Measurements from ENCODE around the gene CRELD2.
A peak's percentile ranks its signal among the peaks of the same experiment; 100 is the strongest.

CRELD2 gene

GRCh38 chr22:49934891-49935557 is 16.6 kb downstream of the CRELD2 start:
- no peak for TF ChIP-seq CTCF (IDR thresholded peaks at IDR 0.05; ENCODE audit: insufficient read depth, low read depth, low read length, missing control alignments)
- H3K4me3 ChIP-seq (ENCODE audit: low read depth, low read length) = peak overlapping the region; percentile 79
- DNase-seq (ENCODE audit: low read depth) = peak; percentile 86

GRCh38 chr22:49935561-49935960 is 17.1 kb downstream of the CRELD2 start:
- no peak for TF ChIP-seq CTCF (IDR thresholded peaks at IDR 0.05; ENCODE audit: insufficient read depth, low read depth, low read length, missing control alignments)
- DNase-seq (ENCODE audit: low read depth) = no peak
- peak overlapping the region; percentile 38; the same call in 1 of the 2 replicates for H3K4me3 ChIP-seq (ENCODE audit: low read depth, low read length)

GRCh38 chr22:49936018-49936972 is 17.9 kb downstream of the CRELD2 start:
- TF ChIP-seq CTCF (IDR thresholded peaks at IDR 0.05; ENCODE audit: insufficient read depth, low read depth, low read length, missing control alignments) = no peak
- H3K4me3 ChIP-seq (ENCODE audit: low read depth, low read length) = peak overlapping the region; percentile 38
- DNase-seq (ENCODE audit: low read depth) = peak; percentile 92

- no peak overlapping the region for H3K4me3 ChIP-seq (ENCODE audit: low read depth, low read length)
- DNase-seq (ENCODE audit: low read depth) = no peak
- TF ChIP-seq CTCF (IDR thresholded peaks at IDR 0.05; ENCODE audit: insufficient read depth, low read depth, low read length, missing control alignments) = no peak
Measured at GRCh38 chr22:49936973-49937757, 18.7 kb downstream of the CRELD2 start.

GRCh38 chr22:49937758-49938564 is 19.5 kb downstream of the CRELD2 start:
- no peak for DNase-seq (ENCODE audit: low read depth)
- TF ChIP-seq CTCF (IDR thresholded peaks at IDR 0.05; ENCODE audit: insufficient read depth, low read depth, low read length, missing control alignments) = no peak
- H3K4me3 ChIP-seq (ENCODE audit: low read depth, low read length) = no peak overlapping the region

GRCh38 chr22:49938565-49939136 is 20.2 kb downstream of the CRELD2 start:
- no peak for TF ChIP-seq CTCF (IDR thresholded peaks at IDR 0.05; ENCODE audit: insufficient read depth, low read depth, low read length, missing control alignments)
- DNase-seq (ENCODE audit: low read depth) = no peak
- no peak overlapping the region for H3K4me3 ChIP-seq (ENCODE audit: low read depth, low read length)

Data from GM12865 (cell line).